Measurements from ENCODE around the gene TSPAN1. TPM values are rescaled to one million over a fixed set of nuclear protein-coding genes. Genes with fewer than 3 reads are reported as not detected.

TSPAN1 gene
- total RNA-seq, 1 experiment from 2014 or later, result 46.2 TPM

DNA sequence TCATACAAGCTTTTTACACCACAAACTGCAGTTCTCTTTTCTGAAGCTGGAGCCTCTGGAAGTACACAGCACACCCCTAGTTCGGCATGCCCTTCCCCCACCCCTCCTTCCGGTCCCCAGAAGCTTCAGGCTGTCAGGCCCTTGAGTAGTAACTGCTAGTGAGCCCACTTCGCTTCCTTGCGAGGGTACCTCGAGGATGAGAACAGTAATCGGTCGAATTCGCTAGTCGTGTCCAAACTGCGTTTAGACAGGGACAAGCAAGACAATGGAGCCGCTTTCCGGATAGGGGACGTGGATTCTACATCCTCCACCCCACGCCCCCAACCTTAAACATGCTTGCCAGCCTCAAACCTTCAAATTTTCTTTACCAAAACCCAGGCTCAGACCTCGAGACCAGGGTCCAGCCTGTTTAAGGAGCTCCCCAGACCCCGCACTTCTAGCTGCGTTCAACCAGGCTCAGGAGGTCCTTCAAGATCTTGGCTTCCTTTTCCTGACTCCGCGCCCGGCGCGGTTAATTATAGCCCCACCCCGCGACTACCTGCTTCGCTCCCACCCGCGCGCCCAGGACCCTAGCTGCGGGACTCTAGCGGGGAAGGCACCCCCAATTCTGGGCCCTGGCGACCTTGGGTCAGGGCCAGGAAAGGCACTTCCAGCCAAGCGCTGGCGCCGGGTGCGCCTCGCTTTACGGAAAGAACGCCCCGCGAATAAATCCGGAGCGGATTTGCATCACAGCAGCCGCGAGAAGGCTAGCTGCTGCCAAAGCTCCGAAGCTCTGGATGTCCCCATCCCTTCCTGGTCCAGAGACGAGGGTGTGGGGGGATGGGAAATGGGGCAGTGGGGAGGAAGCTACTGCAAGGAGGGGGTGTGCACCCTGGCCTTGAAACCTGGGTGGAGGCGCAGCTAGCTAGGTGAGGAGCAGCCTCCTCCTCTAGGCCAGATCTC, 8.1 kb upstream of the TSPAN1 start:
- H3K9me3 Mint-ChIP-seq (ENCODE audit: low read depth, unreplicated experiment), result no peaks in the 10 kb centered on the region
- H3K36me3 Mint-ChIP-seq (ENCODE audit: insufficient read depth, unreplicated experiment), result peaks cover 17% of the 10 kb centered on the region
- no TSS peak for BruUV-seq (replicated peaks)
- H3K27me3 Mint-ChIP-seq (ENCODE audit: unreplicated experiment), result peaks cover 24% of the 10 kb centered on the region
- DNase-seq, result no peak
- peak overlapping the region; percentile 52 for H3K4me3 Mint-ChIP-seq (ENCODE audit: low read depth, unreplicated experiment)
- H3K4me1 Mint-ChIP-seq (ENCODE audit: low read depth, unreplicated experiment), result no peaks in the 10 kb centered on the region
- intact Hi-C loops (cut with micrococcal nuclease; ENCODE audit: unreplicated experiment), result no loop called here
- TF ChIP-seq, protein P1, sequence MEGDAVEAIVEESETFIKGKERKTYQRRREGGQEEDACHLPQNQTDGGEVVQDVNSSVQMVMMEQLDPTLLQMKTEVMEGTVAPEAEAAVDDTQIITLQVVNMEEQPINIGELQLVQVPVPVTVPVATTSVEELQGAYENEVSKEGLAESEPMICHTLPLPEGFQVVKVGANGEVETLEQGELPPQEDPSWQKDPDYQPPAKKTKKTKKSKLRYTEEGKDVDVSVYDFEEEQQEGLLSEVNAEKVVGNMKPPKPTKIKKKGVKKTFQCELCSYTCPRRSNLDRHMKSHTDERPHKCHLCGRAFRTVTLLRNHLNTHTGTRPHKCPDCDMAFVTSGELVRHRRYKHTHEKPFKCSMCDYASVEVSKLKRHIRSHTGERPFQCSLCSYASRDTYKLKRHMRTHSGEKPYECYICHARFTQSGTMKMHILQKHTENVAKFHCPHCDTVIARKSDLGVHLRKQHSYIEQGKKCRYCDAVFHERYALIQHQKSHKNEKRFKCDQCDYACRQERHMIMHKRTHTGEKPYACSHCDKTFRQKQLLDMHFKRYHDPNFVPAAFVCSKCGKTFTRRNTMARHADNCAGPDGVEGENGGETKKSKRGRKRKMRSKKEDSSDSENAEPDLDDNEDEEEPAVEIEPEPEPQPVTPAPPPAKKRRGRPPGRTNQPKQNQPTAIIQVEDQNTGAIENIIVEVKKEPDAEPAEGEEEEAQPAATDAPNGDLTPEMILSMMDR (IDR thresholded peaks at IDR 0.05; ENCODE audit: unreplicated experiment), result no peak
- H3K27ac Mint-ChIP-seq (ENCODE audit: unreplicated experiment), result no peak overlapping the region
- CTCF ChIA-PET, result no interaction called here

DNA sequence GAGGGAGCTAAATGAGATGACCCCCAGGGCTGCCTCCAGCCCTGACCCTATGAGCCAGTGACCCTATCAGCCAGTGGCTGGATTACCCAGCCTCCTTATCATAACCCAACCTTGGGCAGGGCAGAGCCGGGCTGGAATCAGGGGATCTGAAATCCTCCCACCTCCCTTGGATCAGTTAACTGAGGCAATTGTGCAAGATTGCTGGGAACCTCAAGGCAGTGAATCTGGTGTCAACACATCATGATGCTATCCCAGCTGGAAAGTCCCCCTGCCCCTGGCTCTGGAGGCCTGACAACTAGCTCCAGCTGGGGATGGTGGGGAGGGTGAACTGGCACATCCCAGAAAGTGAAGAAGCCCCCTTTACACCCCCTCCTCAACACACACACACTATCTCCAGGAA, 6.4 kb upstream of the TSPAN1 start:
- Mint-ChIP-seq H3K4me1 (ENCODE audit: low read depth, unreplicated experiment) (no peaks in the 10 kb centered on the region), H3K27me3 (ENCODE audit: unreplicated experiment) (peaks cover 24% of the 10 kb centered on the region), H3K9me3 (ENCODE audit: low read depth, unreplicated experiment) (no peaks in the 10 kb centered on the region), H3K36me3 (ENCODE audit: insufficient read depth, unreplicated experiment) (peaks cover 25% of the 10 kb centered on the region), H3K27ac (ENCODE audit: unreplicated experiment) (no peak overlapping the region), H3K4me3 (ENCODE audit: low read depth, unreplicated experiment) (no peak overlapping the region)
- TF ChIP-seq, protein P1 (IDR thresholded peaks at IDR 0.05; ENCODE audit: unreplicated experiment), result no peak
- BruUV-seq (replicated peaks), result no TSS peak
- intact Hi-C loops (cut with micrococcal nuclease; ENCODE audit: unreplicated experiment), result no loop called here
- no peak for DNase-seq
- CTCF ChIA-PET, result interaction anchor here (0.6 kb wide), 1 partner anchor 35 kb away, joined by 3 read pairs; no protein-coding TSS in a partner anchor

DNA sequence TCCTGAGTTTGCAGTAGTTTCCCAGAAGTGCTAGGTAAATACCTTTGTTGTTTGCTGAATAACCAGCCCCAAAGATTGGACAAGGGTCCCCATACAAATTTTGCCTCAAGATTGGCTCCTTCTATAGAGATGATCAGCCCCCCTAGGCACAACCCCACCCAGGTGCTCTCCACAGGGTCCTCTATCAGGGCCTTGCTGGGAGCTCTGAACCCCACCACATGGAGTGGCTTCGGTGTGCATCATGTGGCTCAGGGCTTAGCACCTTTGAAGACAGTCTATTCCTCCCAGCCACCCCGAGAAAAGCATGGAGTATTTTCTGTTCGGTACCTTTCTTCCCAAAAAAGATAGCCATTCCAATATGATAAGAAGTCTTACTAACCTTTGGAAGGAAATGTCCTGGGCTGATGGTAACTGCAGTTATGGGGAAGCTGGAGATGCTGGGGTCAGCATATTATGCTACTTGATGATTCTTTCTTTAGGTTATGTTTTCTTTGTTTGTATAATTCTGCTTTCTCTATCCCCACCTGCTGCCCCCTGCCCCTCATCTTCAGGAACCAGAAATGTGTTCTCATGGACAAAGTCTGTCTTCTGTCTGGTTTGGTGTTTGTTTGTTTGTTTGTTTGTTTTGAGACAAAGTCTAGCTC, 5.0 kb upstream of the TSPAN1 start:
- CTCF ChIA-PET, result no interaction called here
- TF ChIP-seq, protein P1 (IDR thresholded peaks at IDR 0.05; ENCODE audit: unreplicated experiment), result no peak
- Mint-ChIP-seq H3K36me3 (ENCODE audit: insufficient read depth, unreplicated experiment) (peaks cover 25% of the 10 kb centered on the region), H3K27ac (ENCODE audit: unreplicated experiment) (no peak overlapping the region), H3K9me3 (ENCODE audit: low read depth, unreplicated experiment) (no peaks in the 10 kb centered on the region), H3K4me3 (ENCODE audit: low read depth, unreplicated experiment) (no peak overlapping the region), H3K27me3 (ENCODE audit: unreplicated experiment) (peaks cover 20% of the 10 kb centered on the region), H3K4me1 (ENCODE audit: low read depth, unreplicated experiment) (no peaks in the 10 kb centered on the region)
- BruUV-seq (replicated peaks), result no TSS peak
- intact Hi-C loops (cut with micrococcal nuclease; ENCODE audit: unreplicated experiment), result no loop called here
- DNase-seq, result no peak

DNA sequence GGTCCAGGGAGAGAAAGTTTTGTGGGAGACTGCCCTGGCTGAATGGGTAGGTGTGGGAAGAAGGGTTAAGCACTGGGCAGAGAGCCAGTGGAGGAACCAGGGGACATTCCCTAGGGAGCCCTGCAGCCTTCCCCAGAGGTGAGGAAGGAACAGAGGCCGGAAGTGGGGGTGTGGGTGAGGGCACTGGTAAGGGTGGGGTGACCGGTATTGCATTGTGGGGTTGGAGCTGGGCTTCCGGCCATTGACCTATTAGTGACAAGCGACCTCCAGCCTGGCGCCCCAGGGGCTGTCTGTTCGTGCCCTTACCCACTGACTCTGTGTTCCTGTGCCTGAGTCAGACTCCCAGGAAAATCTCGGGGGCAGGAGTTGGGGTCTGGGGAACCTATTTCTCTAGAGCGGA, 3.5 kb upstream of the TSPAN1 start:
- peaks cover 25% of the 10 kb centered on the region for H3K36me3 Mint-ChIP-seq (ENCODE audit: insufficient read depth, unreplicated experiment)
- TF ChIP-seq, protein P1 (IDR thresholded peaks at IDR 0.05; ENCODE audit: unreplicated experiment), result no peak
- H3K27me3 Mint-ChIP-seq (ENCODE audit: unreplicated experiment), result peaks cover 16% of the 10 kb centered on the region
- H3K4me1 Mint-ChIP-seq (ENCODE audit: low read depth, unreplicated experiment), result no peaks in the 10 kb centered on the region
- intact Hi-C loops (cut with micrococcal nuclease; ENCODE audit: unreplicated experiment), result no loop called here
- CTCF ChIA-PET, result interaction anchor here (1.0 to 1.5 kb wide), 3 partner anchors 10 to 135 kb away, joined by 3 to 5 read pairs (median 4); no protein-coding TSS in a partner anchor
- peak overlapping the region; percentile 90 for H3K27ac Mint-ChIP-seq (ENCODE audit: unreplicated experiment)
- H3K4me3 Mint-ChIP-seq (ENCODE audit: low read depth, unreplicated experiment), result peak overlapping the region; percentile 38
- peak; percentile 45 for DNase-seq
- no peaks in the 10 kb centered on the region for H3K9me3 Mint-ChIP-seq (ENCODE audit: low read depth, unreplicated experiment)
- BruUV-seq (replicated peaks), result no TSS peak

All from Calu3 (cell line).